Activated gamma-delta T cell (primary cell): Measurements from ENCODE around the gene RAB44.

Source experiments
- DNase-seq: peaks from one replicate; lab custom pipeline; 2025; lab: John Stamatoyannopoulos, UW

RAB44 gene

GRCh38 chr6:36669002-36669401 is 28.6 kb upstream of the RAB44 start:
- no peak for DNase-seq

GRCh38 chr6:36670271-36670670 is 27.4 kb upstream of the RAB44 start:
- DNase-seq, result no peak

DNA sequence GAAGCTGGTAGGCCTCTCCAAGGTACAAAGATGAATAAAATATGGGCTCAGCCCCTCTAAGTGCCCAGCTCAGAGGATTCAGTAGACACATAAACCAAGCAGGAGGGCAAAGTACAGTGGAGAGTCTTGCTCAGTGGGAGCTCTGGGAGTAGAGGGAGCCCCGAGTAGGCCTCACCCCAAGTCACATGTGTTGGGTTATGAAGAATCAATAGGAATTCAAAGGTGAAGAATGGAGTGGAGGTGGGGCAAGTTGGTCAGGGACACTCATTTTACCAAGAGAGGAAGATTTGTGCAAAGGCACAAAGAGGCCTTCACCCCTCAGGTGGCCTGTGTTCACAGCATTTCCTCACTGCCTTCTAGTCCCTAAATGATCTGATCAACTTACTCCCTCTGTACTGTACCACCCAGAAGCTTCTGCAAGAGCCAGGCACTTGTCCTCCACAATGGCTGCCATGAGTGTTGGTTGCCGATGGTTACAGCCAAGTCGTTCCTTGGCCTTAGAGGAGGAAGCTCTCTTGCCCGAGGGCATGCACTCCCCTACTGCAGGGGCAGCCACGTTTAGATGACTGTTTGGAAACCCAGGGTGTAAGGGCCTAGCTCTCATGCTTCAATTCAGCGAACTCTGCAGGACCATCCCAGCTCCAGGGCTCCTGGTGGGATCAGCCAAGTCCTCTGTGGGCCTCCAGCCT is 25.8 kb upstream of the RAB44 start:
- no peak for DNase-seq

- no peak for DNase-seq
Observed at GRCh38 chr6:36673882-36674281, 23.7 kb upstream of the RAB44 start.

- DNase-seq, result no peak
Observed at GRCh38 chr6:36674942-36675341, 22.7 kb upstream of the RAB44 start.

- no peak for DNase-seq
Observed at GRCh38 chr6:36676141-36677058, 21.2 kb upstream of the RAB44 start.

DNA sequence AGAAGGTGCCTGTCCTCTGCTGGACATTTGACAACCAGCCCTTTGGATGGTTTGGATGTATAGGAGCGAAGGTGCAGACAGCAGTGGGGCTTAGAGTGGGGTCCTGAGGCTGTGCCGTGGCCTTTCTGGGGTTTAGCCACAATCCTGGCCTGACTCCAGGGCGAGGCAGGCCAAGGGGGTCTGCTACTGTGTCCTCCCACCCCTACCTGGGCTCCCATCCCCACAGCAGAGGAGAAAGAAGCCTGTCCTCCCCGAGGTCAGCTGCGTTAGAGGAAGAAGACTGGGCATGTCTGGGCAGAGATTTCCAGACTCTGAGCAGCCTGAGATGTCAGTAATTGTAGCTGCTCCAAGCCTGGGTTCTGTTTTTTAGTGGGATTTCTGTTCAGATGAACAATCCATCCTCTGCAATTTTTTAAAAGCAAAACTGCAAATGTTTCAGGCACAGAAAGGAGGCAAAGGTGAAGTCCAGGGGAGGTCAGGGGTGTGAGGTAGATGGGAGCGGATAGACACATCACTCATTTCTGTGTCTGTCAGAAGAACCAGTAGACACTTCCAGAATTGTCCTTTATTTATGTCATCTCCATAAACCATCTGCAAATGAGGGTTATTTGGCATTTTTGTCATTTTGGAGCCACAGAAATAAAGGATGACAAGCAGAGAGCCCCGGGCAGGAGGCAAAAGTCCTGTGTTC is 20.4 kb upstream of the RAB44 start:
- DNase-seq, result no peak

DNA sequence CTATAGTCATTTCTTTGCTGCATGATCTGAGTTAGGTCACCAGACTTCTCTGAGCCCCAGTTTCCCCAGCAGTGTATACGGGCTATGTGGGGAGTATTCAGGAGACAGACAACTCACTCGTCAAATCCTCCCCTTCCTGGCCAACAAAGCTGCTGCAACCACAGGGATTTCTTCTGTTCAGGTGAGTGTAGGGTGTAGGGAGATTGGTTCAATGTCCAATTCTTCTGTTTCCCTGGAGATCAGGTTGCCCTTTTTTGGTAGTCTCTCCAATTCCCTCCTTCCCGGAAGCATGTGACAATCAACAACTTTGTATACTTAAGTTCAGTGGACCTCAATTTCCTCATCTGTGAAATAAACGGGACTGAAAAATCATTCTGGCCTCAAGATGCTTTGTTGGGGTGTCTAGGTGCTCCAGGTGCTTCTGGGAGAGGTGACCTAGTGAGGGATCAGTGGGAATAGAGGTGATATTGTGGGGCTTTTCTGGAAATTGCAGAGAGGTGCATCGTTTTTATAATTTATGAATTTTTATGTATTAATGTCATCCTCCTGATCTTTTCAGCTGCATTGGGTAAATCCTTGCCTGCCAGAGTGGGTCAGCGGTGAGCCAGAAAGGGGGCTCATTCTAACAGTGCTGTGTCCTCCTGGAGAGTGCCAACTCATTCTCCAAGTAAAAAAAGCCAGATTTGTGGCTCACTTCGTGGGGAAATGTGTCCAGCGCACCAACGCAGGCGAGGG is 19.7 kb upstream of the RAB44 start:
- no peak for DNase-seq

DNA sequence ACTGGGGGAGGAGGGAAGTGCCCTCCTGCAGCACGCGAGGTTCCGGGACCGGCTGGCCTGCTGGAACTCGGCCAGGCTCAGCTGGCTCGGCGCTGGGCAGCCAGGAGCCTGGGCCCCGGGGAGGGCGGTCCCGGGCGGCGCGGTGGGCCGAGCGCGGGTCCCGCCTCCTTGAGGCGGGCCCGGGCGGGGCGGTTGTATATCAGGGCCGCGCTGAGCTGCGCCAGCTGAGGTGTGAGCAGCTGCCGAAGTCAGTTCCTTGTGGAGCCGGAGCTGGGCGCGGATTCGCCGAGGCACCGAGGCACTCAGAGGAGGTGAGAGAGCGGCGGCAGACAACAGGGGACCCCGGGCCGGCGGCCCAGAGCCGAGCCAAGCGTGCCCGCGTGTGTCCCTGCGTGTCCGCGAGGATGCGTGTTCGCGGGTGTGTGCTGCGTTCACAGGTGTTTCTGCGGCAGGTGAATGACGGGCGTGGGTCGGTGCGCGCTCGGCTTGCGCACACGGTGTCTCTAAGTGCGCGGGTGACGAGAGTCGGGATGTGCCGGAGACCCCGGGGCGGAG is 19.1 kb upstream of the RAB44 start, which contains the start of gene CDKN1A:
Gene CDKN1A, plus strand, starts transcription at position 227 of the 555 bp plus-strand sequence. CDS start 5,388 bp downstream, outside the sequence.
- peak; percentile 67 for DNase-seq

DNA sequence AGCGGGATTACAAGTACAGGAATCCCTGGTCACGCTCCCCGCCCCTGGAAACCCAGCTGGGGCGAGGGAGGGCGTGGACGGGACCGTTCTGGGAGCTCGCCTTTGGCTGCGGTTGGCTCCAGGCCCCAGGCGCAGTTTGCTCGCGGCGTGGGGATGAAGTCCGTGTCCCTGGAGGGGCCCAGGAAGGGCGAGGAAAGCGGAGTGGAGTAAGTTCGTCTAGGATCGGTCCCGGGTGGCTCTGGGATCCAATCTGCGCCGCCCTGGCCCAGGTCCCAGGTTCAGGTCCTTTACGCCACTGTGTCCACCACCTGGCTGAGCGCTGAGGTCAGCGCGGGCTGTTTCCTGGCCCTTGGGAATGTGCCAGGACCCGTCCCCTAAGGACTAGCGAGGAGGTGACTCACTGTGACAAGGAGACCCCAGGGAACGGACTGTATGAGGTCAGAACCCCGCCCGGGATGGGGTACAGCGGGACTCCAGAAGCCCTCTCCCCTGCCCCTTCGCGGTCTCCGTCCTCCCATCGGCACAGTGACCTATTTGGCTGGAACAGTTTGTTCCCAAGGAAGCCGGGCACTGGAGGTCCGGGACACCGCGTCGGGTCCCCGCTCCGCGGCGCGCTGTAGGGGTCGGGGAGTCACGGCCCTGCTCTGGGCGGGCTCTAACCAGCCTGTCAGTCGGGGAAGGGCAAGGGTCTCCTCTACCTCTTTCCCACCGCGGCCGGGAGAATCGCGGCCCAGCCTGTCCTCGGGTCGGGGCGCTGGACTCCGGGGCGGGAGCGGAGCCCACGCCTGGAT is 18.4 kb upstream of the RAB44 start:
- peak; percentile 28 for DNase-seq

DNA sequence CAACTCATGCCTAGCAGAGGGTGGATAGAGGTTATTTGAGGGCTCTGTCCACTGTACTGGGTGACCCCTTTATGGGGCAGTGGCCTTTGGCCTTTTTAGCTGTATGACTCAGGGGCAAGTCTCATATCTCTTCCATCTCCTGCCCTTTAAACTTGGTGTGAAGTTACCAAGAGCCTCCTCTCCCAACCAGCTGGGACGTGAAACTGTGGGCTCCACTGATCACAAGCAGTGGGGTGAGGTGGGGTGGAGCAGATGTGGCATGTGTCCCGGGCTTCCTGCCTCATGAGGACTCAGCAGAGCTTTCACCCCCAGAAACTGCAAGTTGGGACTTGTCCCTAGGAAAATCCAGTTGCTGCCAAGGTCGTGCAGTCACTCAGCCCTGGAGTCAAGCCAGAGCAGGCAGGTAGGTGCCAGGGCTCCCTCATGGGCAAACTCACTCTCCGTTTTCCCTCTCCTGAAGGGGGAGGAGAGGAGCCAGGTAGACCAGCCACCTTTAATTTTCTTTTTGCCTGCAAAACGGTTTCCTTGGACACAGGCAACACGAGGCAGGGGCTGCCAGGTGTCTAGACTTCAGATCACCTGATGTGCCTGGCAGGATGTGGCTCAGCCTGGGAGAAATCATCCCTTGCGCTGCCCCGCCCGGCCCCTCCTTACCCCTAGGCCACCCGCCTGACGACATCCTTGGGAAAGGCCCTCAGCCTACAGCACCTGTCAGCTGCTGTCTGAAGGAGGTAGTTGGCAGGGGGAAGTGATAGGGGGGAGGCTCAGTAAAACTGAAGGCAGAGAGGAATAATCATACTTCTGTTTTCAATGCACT is 15.1 kb upstream of the RAB44 start:
- DNase-seq, result no peak

- no peak for DNase-seq
Observed at GRCh38 chr6:36683145-36683655, 14.4 kb upstream of the RAB44 start.

GRCh38 chr6:36683656-36684446 is 13.8 kb upstream of the RAB44 start:
- DNase-seq, result no peak

GRCh38 chr6:36684447-36684812 is 13.2 kb upstream of the RAB44 start:
- DNase-seq, result no peak

DNA sequence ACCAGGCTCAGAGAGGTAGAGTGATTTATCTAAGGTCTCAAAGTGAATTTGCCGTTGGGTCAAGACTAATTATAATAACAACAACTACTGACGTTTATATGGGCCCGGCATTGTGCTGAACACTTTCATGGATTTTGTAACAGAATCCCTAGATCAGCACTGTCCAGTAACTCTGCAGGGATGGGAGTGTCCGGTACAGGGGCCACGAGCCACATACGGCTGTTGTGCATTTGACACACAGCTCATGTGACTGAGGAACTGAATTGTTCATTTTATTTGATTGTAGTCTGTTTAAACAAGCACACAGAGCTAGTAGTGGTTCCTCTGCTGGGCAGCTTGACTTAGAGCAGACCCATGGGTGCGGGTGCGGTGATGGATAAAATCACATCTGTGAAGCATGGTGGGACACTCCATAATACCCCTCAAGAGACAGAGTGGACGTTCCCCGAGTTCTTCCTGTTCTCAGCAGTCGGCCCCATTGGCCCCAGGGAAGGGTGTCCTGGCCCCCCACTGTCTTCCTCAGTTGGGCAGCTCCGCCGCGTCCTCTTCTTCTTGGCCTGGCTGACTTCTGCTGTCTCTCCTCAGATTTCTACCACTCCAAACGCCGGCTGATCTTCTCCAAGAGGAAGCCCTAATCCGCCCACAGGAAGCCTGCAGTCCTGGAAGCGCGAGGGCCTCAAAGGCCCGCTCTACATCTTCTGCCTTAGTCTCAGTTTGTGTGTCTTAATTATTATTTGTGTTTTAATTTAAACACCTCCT is 12.3 kb upstream of the RAB44 start:
- no peak for DNase-seq

DNA sequence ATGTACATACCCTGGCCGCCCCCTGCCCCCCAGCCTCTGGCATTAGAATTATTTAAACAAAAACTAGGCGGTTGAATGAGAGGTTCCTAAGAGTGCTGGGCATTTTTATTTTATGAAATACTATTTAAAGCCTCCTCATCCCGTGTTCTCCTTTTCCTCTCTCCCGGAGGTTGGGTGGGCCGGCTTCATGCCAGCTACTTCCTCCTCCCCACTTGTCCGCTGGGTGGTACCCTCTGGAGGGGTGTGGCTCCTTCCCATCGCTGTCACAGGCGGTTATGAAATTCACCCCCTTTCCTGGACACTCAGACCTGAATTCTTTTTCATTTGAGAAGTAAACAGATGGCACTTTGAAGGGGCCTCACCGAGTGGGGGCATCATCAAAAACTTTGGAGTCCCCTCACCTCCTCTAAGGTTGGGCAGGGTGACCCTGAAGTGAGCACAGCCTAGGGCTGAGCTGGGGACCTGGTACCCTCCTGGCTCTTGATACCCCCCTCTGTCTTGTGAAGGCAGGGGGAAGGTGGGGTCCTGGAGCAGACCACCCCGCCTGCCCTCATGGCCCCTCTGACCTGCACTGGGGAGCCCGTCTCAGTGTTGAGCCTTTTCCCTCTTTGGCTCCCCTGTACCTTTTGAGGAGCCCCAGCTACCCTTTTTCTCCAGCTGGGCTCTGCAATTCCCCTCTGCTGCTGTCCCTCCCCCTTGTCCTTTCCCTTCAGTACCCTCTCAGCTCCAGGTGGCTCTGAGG is 11.5 kb upstream of the RAB44 start:
- no peak for DNase-seq
